ENCODE measurements around the gene FMNL2.

GRCh38 chr2:152421521-152422370 lies 86.8 kb downstream of the FMNL2 start:
- TF ChIP-seq, protein P1, sequence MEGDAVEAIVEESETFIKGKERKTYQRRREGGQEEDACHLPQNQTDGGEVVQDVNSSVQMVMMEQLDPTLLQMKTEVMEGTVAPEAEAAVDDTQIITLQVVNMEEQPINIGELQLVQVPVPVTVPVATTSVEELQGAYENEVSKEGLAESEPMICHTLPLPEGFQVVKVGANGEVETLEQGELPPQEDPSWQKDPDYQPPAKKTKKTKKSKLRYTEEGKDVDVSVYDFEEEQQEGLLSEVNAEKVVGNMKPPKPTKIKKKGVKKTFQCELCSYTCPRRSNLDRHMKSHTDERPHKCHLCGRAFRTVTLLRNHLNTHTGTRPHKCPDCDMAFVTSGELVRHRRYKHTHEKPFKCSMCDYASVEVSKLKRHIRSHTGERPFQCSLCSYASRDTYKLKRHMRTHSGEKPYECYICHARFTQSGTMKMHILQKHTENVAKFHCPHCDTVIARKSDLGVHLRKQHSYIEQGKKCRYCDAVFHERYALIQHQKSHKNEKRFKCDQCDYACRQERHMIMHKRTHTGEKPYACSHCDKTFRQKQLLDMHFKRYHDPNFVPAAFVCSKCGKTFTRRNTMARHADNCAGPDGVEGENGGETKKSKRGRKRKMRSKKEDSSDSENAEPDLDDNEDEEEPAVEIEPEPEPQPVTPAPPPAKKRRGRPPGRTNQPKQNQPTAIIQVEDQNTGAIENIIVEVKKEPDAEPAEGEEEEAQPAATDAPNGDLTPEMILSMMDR (IDR thresholded peaks at IDR 0.05; ENCODE audit: insufficient read depth, low read length, poor library complexity, severe bottlenecking), result no peak
- TF ChIP-seq EZH2phosphoT487 (conservative IDR thresholded peaks at IDR 0.05; ENCODE audit: low read length), result no peak

All from SU-DHL-6 (cell line).